H9 (cell line): ENCODE results near the gene KIAA1328. TPM values are rescaled to one million over a fixed set of nuclear protein-coding genes. Genes with fewer than 3 reads are reported as not detected.

Source experiments
- DNase-seq: peaks from one replicate; pipeline ENCODE4 v3.0.0-alpha.2; 2017
- H2AFZ ChIP-seq: one replicate; pipeline ENCODE4 v1.6.1; 2013; ENCODE audit warnings: mild to moderate bottlenecking, low read length, control low read depth, moderate library complexity
- H2AK5ac ChIP-seq: 2 replicates; pipeline ENCODE4 v1.6.1; 2013; ENCODE audit warnings: low read length, control low read depth, mixed read lengths; ENCODE audit not compliant: insufficient read length
- H2BK120ac ChIP-seq: one replicate; pipeline ENCODE4 v1.6.1; 2013; ENCODE audit warnings: low read depth, mild to moderate bottlenecking, low read length, control low read depth, inconsistent platforms; ENCODE audit not compliant: poor library complexity, severe bottlenecking
- H2BK12ac ChIP-seq: 2 replicates; pipeline ENCODE4 v1.6.1; 2013; ENCODE audit warnings: low read length, control low read depth, mixed read lengths, low read depth; ENCODE audit not compliant: insufficient read length
- H2BK15ac ChIP-seq: 2 replicates; pipeline ENCODE4 v1.6.1; 2013; ENCODE audit warnings: low read depth, low read length, control low read depth
- H2BK20ac ChIP-seq: one replicate; pipeline ENCODE4 v1.6.1; 2013; ENCODE audit warnings: low read depth, mild to moderate bottlenecking, low read length, control low read depth, inconsistent platforms; ENCODE audit not compliant: poor library complexity, severe bottlenecking
- H2BK5ac ChIP-seq: 2 replicates; pipeline ENCODE4 v1.6.1; 2013; ENCODE audit warnings: low read length, control low read depth, mixed read lengths; ENCODE audit not compliant: insufficient read length
- H3K14ac ChIP-seq: 2 replicates; pipeline ENCODE4 v1.6.1; 2013; ENCODE audit warnings: low read length, control low read depth; ENCODE audit not compliant: insufficient read depth
- H3K18ac ChIP-seq: 2 replicates; pipeline ENCODE4 v1.6.1; 2013; ENCODE audit warnings: low read depth, mild to moderate bottlenecking, mixed read lengths, low read length, control low read depth; ENCODE audit not compliant: insufficient read length
- H3K23ac ChIP-seq: 2 replicates; pipeline ENCODE4 v1.6.1; 2013; ENCODE audit warnings: low read length, control low read depth, mixed read lengths, low read depth; ENCODE audit not compliant: insufficient read length
- H3K23me2 ChIP-seq: 2 replicates; pipeline ENCODE4 v1.6.1; 2013; ENCODE audit warnings: low read depth, mild to moderate bottlenecking, mixed read lengths, low read length, control low read depth; ENCODE audit not compliant: insufficient read length, poor library complexity, severe bottlenecking
- H3K27ac ChIP-seq: 2 replicates; pipeline ENCODE4 v1.5.1; 2013; ENCODE audit warnings: low read length, control low read depth, mixed read lengths, low read depth; ENCODE audit not compliant: insufficient read length
- H3K27me3 ChIP-seq: 2 replicates; pipeline ENCODE4 v1.6.1; 2013; ENCODE audit warnings: low read length, control low read depth, inconsistent platforms; ENCODE audit not compliant: insufficient read depth
- H3K4ac ChIP-seq: 2 replicates; pipeline ENCODE4 v1.6.1; 2013; ENCODE audit warnings: low read depth, mild to moderate bottlenecking, control low read depth, inconsistent platforms, low read length, moderate library complexity
- H3K4me1 ChIP-seq: 2 replicates; pipeline ENCODE4 v1.6.1; 2013; ENCODE audit warnings: low read length, control low read depth, inconsistent platforms; ENCODE audit not compliant: insufficient read depth
- H3K4me2 ChIP-seq: 2 replicates; pipeline ENCODE4 v1.6.1; 2013; ENCODE audit warnings: low read length, control low read depth, mixed read lengths; ENCODE audit not compliant: insufficient read length, insufficient read depth
- H3K56ac ChIP-seq: 2 replicates; pipeline ENCODE4 v1.6.1; 2013; ENCODE audit warnings: low read depth, mild to moderate bottlenecking, mixed read lengths, low read length, control low read depth; ENCODE audit not compliant: insufficient read length
- H3K79me1 ChIP-seq: 2 replicates; pipeline ENCODE4 v1.6.1; 2013; ENCODE audit warnings: low read depth, mild to moderate bottlenecking, moderate library complexity, low read length, control low read depth, inconsistent platforms; ENCODE audit not compliant: insufficient read depth, poor library complexity, severe bottlenecking
- H3K79me2 ChIP-seq: 2 replicates; pipeline ENCODE4 v1.6.1; 2013; ENCODE audit warnings: low read length, control low read depth, inconsistent platforms; ENCODE audit not compliant: insufficient read depth
- H3K9ac ChIP-seq: 2 replicates; pipeline ENCODE4 v1.6.1; 2013; ENCODE audit warnings: low read length, control low read depth, mixed read lengths; ENCODE audit not compliant: insufficient read length; ENCODE audit errors: extremely low read depth
- H3K9me3 ChIP-seq: one replicate; pipeline ENCODE4 v1.6.1; 2013; ENCODE audit warnings: low read depth, low read length, inconsistent platforms; ENCODE audit not compliant: control insufficient read depth
- H3T11ph ChIP-seq: one replicate; pipeline ENCODE4 v1.6.1; 2013; ENCODE audit warnings: mild to moderate bottlenecking, low read length, control low read depth, inconsistent platforms
- H4K20me1 ChIP-seq: one replicate; pipeline ENCODE4 v1.6.1; 2013; ENCODE audit not compliant: control insufficient read depth, insufficient read length, insufficient read depth
- H4K5ac ChIP-seq: 2 replicates; pipeline ENCODE4 v1.6.1; 2013; ENCODE audit warnings: low read depth, mild to moderate bottlenecking, mixed read lengths, low read length, control low read depth; ENCODE audit not compliant: insufficient read length
- H4K8ac ChIP-seq: replicated peaks from 2 replicates; pipeline ENCODE4 v1.6.1; 2013; ENCODE audit warnings: low read length, control low read depth, mixed read lengths, low read depth; ENCODE audit not compliant: insufficient read length
- H4K91ac ChIP-seq: 2 replicates; pipeline ENCODE4 v1.6.1; 2013; ENCODE audit warnings: low read depth, mild to moderate bottlenecking, moderate library complexity, mixed read lengths, low read length, control low read depth; ENCODE audit not compliant: insufficient read length
- H3K27ac Mint-ChIP-seq, 3 experiments: 2 replicates in 2 of 3; 3 replicates in 1 of 3; pipeline ENCODE4 v1.8.0; 2020 to 2021; ENCODE audit warnings: mixed read lengths in 3 of 3, mild to moderate bottlenecking in 1 of 3, moderate library complexity in 1 of 3
- H3K27me3 Mint-ChIP-seq: 2 replicates; pipeline ENCODE4 v1.8.0; 2021; ENCODE audit warnings: low read depth, mild to moderate bottlenecking, moderate library complexity, mixed read lengths
- H3K36me3 Mint-ChIP-seq, 3 experiments: 2 replicates in 2 of 3; 3 replicates in 1 of 3; pipeline ENCODE4 v1.8.0; 2020 to 2021; ENCODE audit warnings: low read depth in 3 of 3, mixed read lengths in 3 of 3; ENCODE audit not compliant: insufficient read depth in 1 of 3
- H3K4me1 Mint-ChIP-seq, 2 experiments: 2 replicates each; pipeline ENCODE4 v1.8.0; 2020; ENCODE audit warnings: mixed read lengths in 2 of 2
- H3K4me3 Mint-ChIP-seq, 2 experiments: 2 replicates in 1 of 2; 3 replicates in 1 of 2; pipeline ENCODE4 v1.8.0; 2020 to 2021; ENCODE audit warnings: mild to moderate bottlenecking in 2 of 2, mixed read lengths in 2 of 2, moderate library complexity in 1 of 2
- H3K9me3 Mint-ChIP-seq, 2 experiments: 2 replicates in 1 of 2; 3 replicates in 1 of 2; pipeline ENCODE4 v1.8.0; 2020; ENCODE audit warnings: mild to moderate bottlenecking in 2 of 2, mixed read lengths in 2 of 2, moderate library complexity in 1 of 2
- WGBS: extraction: QIAGEN DNeasy Blood & Tissue Kit; methylation state at CpG from one replicate; pipeline ENCODE4 v1.1.7; 2013; ENCODE audit warnings: missing lambda C conversion rate, low lambda C conversion rate, mixed read lengths; ENCODE audit not compliant: insufficient read length; ENCODE audit errors: extremely low coverage; 5-methylcytosine and 5-hydroxymethylcytosine counted together
- total RNA-seq: library from RNA; stranded (reverse); gene quantifications from 2 replicates; pipeline ENCODE4 v1.2.1, GENCODE V29; 2021
- TF ChIP-seq, protein P1 (sequence below): fragments of 200-600 bp; sonication (generic); conservative IDR thresholded peaks from 3 replicates; pipeline ENCODE4 v1.8.0; 2021; ENCODE audit warnings: antibody characterized with exemption, mild to moderate bottlenecking

KIAA1328 gene
- total RNA-seq, 1 experiment from 2014 or later, result 4.9 TPM

DNA sequence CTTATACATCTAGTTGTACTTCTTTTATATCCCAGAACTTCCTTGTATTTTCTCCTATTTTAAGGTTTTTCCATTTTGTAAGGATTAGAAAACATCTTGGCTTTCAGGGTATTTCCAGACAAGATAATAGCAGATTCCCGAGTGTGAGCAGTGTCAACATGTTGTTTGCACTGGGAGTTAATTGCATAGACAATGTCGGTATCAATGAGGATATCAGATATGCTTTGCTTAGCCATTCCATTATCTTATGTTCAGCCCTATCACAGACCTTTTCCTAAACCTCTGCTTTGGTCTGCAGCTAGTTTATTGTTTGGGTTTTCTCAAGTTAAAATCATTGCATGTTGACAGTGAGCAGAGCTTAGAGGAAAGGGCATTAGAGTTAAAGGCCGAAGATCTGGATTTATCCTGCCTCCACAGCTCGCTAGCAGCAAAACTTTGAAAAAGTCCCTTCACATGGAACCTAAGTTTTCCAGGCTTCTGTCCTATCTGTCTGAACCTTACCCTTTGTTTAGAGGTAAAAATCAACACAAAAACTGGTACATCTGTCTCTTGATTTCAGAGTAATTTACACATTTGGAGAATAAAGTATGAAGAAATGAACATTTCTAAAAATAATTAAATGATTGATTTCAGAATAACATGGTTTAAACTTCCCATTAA is 355.4 kb downstream of the KIAA1328 start:
- no peak for DNase-seq
- peaks cover 12 to 16% of the 10 kb centered on the region in 2 experiments for H3K4me1 Mint-ChIP-seq
- no peak overlapping the region for H4K5ac ChIP-seq
- H2BK12ac ChIP-seq, result no peak overlapping the region
- no peak overlapping the region for H2BK120ac ChIP-seq
- H3K4me3 Mint-ChIP-seq, result no peak overlapping the region
- no peak overlapping the region for H3K4ac ChIP-seq
- TF ChIP-seq, protein P1, sequence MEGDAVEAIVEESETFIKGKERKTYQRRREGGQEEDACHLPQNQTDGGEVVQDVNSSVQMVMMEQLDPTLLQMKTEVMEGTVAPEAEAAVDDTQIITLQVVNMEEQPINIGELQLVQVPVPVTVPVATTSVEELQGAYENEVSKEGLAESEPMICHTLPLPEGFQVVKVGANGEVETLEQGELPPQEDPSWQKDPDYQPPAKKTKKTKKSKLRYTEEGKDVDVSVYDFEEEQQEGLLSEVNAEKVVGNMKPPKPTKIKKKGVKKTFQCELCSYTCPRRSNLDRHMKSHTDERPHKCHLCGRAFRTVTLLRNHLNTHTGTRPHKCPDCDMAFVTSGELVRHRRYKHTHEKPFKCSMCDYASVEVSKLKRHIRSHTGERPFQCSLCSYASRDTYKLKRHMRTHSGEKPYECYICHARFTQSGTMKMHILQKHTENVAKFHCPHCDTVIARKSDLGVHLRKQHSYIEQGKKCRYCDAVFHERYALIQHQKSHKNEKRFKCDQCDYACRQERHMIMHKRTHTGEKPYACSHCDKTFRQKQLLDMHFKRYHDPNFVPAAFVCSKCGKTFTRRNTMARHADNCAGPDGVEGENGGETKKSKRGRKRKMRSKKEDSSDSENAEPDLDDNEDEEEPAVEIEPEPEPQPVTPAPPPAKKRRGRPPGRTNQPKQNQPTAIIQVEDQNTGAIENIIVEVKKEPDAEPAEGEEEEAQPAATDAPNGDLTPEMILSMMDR, result no peak
- H3K79me1 ChIP-seq, result no peaks in the 10 kb centered on the region
- no peak overlapping the region for H3K9ac ChIP-seq
- no peak overlapping the region for H3K14ac ChIP-seq
- no peak overlapping the region for H3K18ac ChIP-seq
- H3K4me2 ChIP-seq, result no peak overlapping the region
- no peaks in the 10 kb centered on the region for H3K27me3 Mint-ChIP-seq
- H3K4me1 ChIP-seq, result no peaks in the 10 kb centered on the region
- H3K27ac Mint-ChIP-seq, result no peak overlapping the region
- no peaks in the 10 kb centered on the region for H4K20me1 ChIP-seq
- no peaks in the 10 kb centered on the region for H3K27me3 ChIP-seq
- H3K36me3 Mint-ChIP-seq, result no peaks in the 10 kb centered on the region
- no peaks in the 10 kb centered on the region for H3K9me3 ChIP-seq
- no peak overlapping the region for H2BK20ac ChIP-seq
- no peak overlapping the region for H2AK5ac ChIP-seq
- no peak overlapping the region for H2BK5ac ChIP-seq
- H4K8ac ChIP-seq, result no peak overlapping the region
- no CpG with 5 or more reads among the region's 4 CpGs for WGBS
- no peak overlapping the region for H3K56ac ChIP-seq
- H3K79me2 ChIP-seq, result no peaks in the 10 kb centered on the region
- H3K23ac ChIP-seq, result no peak overlapping the region
- no peaks in the 10 kb centered on the region; a peak in 1 of 5 replicates for H3K9me3 Mint-ChIP-seq
- no peak overlapping the region for H4K91ac ChIP-seq
- H3K27ac ChIP-seq, result no peak overlapping the region
- no peak overlapping the region for H2BK15ac ChIP-seq
- H3T11ph ChIP-seq, result no peak overlapping the region
- H2AFZ ChIP-seq, result no peak overlapping the region
- no peaks in the 10 kb centered on the region for H3K23me2 ChIP-seq
